ENCODE measurements around the gene REV1. TPM values are rescaled to one million over a fixed set of nuclear protein-coding genes. Genes with fewer than 3 reads are reported as not detected.

The REV1 gene
- total and polyA plus RNA-seq, 2 of the 4 experiments (the other 2 are of a cell fraction): 13.4 to 30.1 TPM

DNA sequence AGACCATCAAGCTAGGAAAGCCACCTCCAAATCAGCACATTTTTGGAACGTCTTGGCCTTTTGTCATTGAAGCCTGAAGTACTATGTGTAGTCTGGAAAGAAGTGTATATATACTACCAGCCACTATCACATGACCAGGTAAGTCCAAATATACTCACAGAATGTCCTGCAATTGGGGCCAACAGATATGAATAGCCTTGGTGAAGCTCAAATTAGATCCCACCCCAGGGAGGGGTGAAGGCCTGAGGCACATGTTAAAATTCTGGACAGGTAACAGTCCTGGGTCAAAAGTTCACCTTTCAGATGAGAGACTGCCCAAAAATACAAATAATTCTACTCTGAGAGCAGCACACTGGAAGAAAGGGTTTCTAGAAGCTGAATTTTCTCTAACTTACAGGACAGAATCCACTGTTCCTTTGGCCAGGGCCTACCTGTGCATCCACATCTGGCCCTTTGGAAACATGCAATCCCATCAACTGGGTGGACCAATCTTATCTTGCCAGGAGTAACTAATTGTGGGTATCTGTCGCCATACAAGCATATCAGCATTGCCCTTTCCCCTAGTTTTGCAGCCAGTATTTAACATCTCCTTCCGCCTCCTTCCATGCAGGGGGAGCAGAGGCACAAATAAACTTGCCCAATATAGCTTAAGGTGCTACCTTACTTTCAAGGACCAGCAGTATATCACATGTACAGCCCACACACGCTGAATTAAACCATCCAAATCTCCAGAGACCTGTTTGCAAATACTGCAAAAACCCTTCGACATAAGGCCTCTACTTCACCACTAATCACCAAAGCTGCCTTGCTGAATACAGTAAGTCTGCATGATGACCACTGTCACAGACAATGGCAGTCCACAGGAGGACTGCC, 84.8 kb downstream of the REV1 start:
- no peak for DNase-seq
- no peak overlapping the region for H3K9ac ChIP-seq (ENCODE audit: low read depth, low read length)
- H3K36me3 ChIP-seq (ENCODE audit: control insufficient read depth, insufficient read depth, low read length): peaks cover 36% of the 10 kb centered on the region
- no peaks in the 10 kb centered on the region for H3K9me3 ChIP-seq (ENCODE audit: control insufficient read depth, insufficient read depth, low read length)
- H3K23ac ChIP-seq (ENCODE audit: low read depth, low read length): no peak overlapping the region
- ChIA-PET POLR2A (ENCODE audit: unreplicated experiment) (no interaction called here), CTCF (no interaction called here)
- no peak for TF ChIP-seq CEBPB (IDR thresholded peaks at IDR 0.05; ENCODE audit: low read depth, low read length)
- TF ChIP-seq RCOR1 (IDR thresholded peaks at IDR 0.05; ENCODE audit: insufficient replicate concordance, low read length): no peak
- no peak for TF ChIP-seq POLR2A (IDR thresholded peaks at IDR 0.05; ENCODE audit: low read depth, low read length)
- no peak for TF ChIP-seq FOS (IDR thresholded peaks at IDR 0.05; ENCODE audit: low read depth, low read length)
- TF ChIP-seq RAD21 (IDR thresholded peaks at IDR 0.05; ENCODE audit: low read length): no peak
- TF ChIP-seq NFE2L2 (IDR thresholded peaks at IDR 0.05; ENCODE audit: low read depth, low read length): no peak
- no peak for TF ChIP-seq RFX5 (IDR thresholded peaks at IDR 0.05; ENCODE audit: low read depth, low read length)
- TF ChIP-seq CHD1 (IDR thresholded peaks at IDR 0.05; ENCODE audit: low read depth, low read length): no peak
- TF ChIP-seq, protein P1, sequence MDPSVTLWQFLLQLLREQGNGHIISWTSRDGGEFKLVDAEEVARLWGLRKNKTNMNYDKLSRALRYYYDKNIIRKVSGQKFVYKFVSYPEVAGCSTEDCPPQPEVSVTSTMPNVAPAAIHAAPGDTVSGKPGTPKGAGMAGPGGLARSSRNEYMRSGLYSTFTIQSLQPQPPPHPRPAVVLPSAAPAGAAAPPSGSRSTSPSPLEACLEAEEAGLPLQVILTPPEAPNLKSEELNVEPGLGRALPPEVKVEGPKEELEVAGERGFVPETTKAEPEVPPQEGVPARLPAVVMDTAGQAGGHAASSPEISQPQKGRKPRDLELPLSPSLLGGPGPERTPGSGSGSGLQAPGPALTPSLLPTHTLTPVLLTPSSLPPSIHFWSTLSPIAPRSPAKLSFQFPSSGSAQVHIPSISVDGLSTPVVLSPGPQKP (IDR thresholded peaks at IDR 0.05; ENCODE audit: borderline replicate concordance, low read depth, low read length): no peak
- TF ChIP-seq SMC3 (IDR thresholded peaks at IDR 0.05; ENCODE audit: low read depth, low read length): no peak
- TF ChIP-seq MAFK (IDR thresholded peaks at IDR 0.05; ENCODE audit: low read depth, low read length): no peak
- TF ChIP-seq, protein P2, sequence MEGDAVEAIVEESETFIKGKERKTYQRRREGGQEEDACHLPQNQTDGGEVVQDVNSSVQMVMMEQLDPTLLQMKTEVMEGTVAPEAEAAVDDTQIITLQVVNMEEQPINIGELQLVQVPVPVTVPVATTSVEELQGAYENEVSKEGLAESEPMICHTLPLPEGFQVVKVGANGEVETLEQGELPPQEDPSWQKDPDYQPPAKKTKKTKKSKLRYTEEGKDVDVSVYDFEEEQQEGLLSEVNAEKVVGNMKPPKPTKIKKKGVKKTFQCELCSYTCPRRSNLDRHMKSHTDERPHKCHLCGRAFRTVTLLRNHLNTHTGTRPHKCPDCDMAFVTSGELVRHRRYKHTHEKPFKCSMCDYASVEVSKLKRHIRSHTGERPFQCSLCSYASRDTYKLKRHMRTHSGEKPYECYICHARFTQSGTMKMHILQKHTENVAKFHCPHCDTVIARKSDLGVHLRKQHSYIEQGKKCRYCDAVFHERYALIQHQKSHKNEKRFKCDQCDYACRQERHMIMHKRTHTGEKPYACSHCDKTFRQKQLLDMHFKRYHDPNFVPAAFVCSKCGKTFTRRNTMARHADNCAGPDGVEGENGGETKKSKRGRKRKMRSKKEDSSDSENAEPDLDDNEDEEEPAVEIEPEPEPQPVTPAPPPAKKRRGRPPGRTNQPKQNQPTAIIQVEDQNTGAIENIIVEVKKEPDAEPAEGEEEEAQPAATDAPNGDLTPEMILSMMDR (conservative IDR thresholded peaks at IDR 0.05; ENCODE audit: low read depth, low read length): no peak
- TF ChIP-seq MAZ (IDR thresholded peaks at IDR 0.05; ENCODE audit: borderline replicate concordance, low read depth, low read length): no peak
- TF ChIP-seq BHLHE40 (IDR thresholded peaks at IDR 0.05; ENCODE audit: low read depth, low read length): no peak
- no peak for TF ChIP-seq MXI1 (IDR thresholded peaks at IDR 0.05; ENCODE audit: borderline replicate concordance, low read depth, low read length)
- no peak overlapping the region for H3K14ac ChIP-seq (replicated peaks; ENCODE audit: low read depth, low read length)
- H3K4me3 ChIP-seq (ENCODE audit: insufficient read depth, low read depth, low read length): no peak overlapping the region
- no peak overlapping the region for H4K91ac ChIP-seq (ENCODE audit: insufficient read depth, low read depth, low read length)
- H4K5ac ChIP-seq (ENCODE audit: low read depth, low read length): no peak overlapping the region
- BruUV-seq (replicated peaks): no TSS peak
- intact Hi-C loops (cut with micrococcal nuclease): no loop called here
- no peaks in the 10 kb centered on the region for H3K27me3 ChIP-seq (ENCODE audit: control insufficient read depth, insufficient read depth, low read length)
- no peak overlapping the region for H2BK120ac ChIP-seq (ENCODE audit: low read depth, low read length)
- no peak overlapping the region for H3K4ac ChIP-seq (ENCODE audit: low read depth, low read length)
- H4K8ac ChIP-seq (ENCODE audit: low read depth in 2 of 2, low read length in 2 of 2): no peak overlapping the region
- H2AFZ ChIP-seq (replicated peaks; ENCODE audit: low read length, poor library complexity): no peak overlapping the region
- no peak overlapping the region for H3K56ac ChIP-seq (ENCODE audit: extremely low read depth, insufficient read depth, low read length)
- H3K27ac ChIP-seq (ENCODE audit: insufficient read depth, low read length): no peak overlapping the region
- no peak overlapping the region for H3K18ac ChIP-seq (ENCODE audit: low read depth, low read length)
- H3K79me1 ChIP-seq (ENCODE audit: low read depth in 1 of 2, low read length in 2 of 2): peaks cover 0 to 6% of the 10 kb centered on the region in 2 experiments; a peak in 3 of 4 replicates
- H3K4me1 ChIP-seq (ENCODE audit: control insufficient read depth, insufficient read depth, low read length): no peaks in the 10 kb centered on the region
- no peak overlapping the region for H2BK5ac ChIP-seq (ENCODE audit: low read depth, low read length, poor library complexity, severe bottlenecking)
- dilution Hi-C loops (cut with HindIII; ENCODE audit: low sequenced_read_pairs, unreplicated experiment): no loop called here
- no peak overlapping the region for H2AK5ac ChIP-seq (ENCODE audit: low read depth, low read length)
- in situ Hi-C loops (cut with MboI; ENCODE audit: low sequenced_read_pairs): no loop called here
- no peaks in the 10 kb centered on the region for H4K20me1 ChIP-seq (ENCODE audit: insufficient read depth, low read length)
- H3K4me2 ChIP-seq (ENCODE audit: low read depth, low read length): no peak overlapping the region
- WGBS, 2 experiments (ENCODE audit: extremely low coverage in 2 of 2, insufficient read length in 1 of 2): 100% methylated on average over 1 of the region's 5 CpGs; no CpG with 5 or more reads in 1 of the 2 experiments
- no peak overlapping the region for H2AK9ac ChIP-seq (replicated peaks; ENCODE audit: low read depth, low read length, poor library complexity)
- no peak overlapping the region for H2BK20ac ChIP-seq (ENCODE audit: low read depth, low read length)
- H2BK15ac ChIP-seq (ENCODE audit: low read depth, low read length): no peak overlapping the region
- H3K9me1 ChIP-seq (ENCODE audit: insufficient read depth, low read length): no peaks in the 10 kb centered on the region; the same call in 1 of the 2 replicates
- no peak for ATAC-seq (ENCODE audit: low read depth)
